Skeletal muscle satellite cell (primary cell): ENCODE measurements around the gene CDK4.
A peak's percentile ranks its signal among the peaks of the same experiment; 100 is the strongest.

ENCODE experiments used
- H3K27me3 ChIP-seq: 2 replicates; pipeline ENCODE4 v1.7.0; 2013; ENCODE audit warnings: low read length; ENCODE audit not compliant: control insufficient read depth, insufficient read depth
- H3K36me3 ChIP-seq: 2 replicates; pipeline ENCODE4 v1.7.0; 2013; ENCODE audit warnings: mild to moderate bottlenecking, control low read depth, low read length; ENCODE audit not compliant: insufficient read depth
- H3K4me1 ChIP-seq: 2 replicates; pipeline ENCODE4 v1.7.0; 2013; ENCODE audit warnings: low read length; ENCODE audit not compliant: control insufficient read depth, insufficient read depth
- H3K4me2 ChIP-seq: 2 replicates; pipeline ENCODE4 v1.7.0; 2013; ENCODE audit warnings: mild to moderate bottlenecking, low read length
- H3K4me3 ChIP-seq: 2 replicates; pipeline ENCODE4 v1.7.0; 2013; ENCODE audit warnings: low read length
- H3K9ac ChIP-seq: 2 replicates; pipeline ENCODE4 v1.7.0; 2013; ENCODE audit warnings: mild to moderate bottlenecking, low read depth, low read length, moderate library complexity
- H3K9me3 ChIP-seq: replicated peaks from 2 replicates; pipeline ENCODE4 v1.7.0; 2013; ENCODE audit warnings: mild to moderate bottlenecking, control low read depth, low read length

CDK4 gene

GRCh38 chr12:57771236-57771872 lies 19.2 kb upstream of the CDK4 start:
- Histone ChIP-seq H3K27me3 (peaks cover 9% of the 10 kb centered on the region), H3K36me3 (peaks cover 18% of the 10 kb centered on the region), H3K4me2 (peak overlapping the region; percentile 99), H3K9me3 (no peaks in the 10 kb centered on the region), H3K4me1 (peaks cover 19% of the 10 kb centered on the region), H3K4me3 (peak overlapping the region; percentile 94), H3K9ac (peak overlapping the region; percentile 91)

- peak overlapping the region; percentile 99 for H3K4me2 ChIP-seq
- peaks cover 18% of the 10 kb centered on the region for H3K36me3 ChIP-seq
- peaks cover 15% of the 10 kb centered on the region for H3K27me3 ChIP-seq
- H3K9me3 ChIP-seq = no peaks in the 10 kb centered on the region
- no peak overlapping the region for H3K9ac ChIP-seq
- peaks cover 25% of the 10 kb centered on the region for H3K4me1 ChIP-seq
- H3K4me3 ChIP-seq = peak overlapping the region; percentile 94
These were observed 18.6 kb upstream of the CDK4 start for GRCh38 chr12:57770734-57771133.

- Histone ChIP-seq H3K4me1 (peaks cover 35% of the 10 kb centered on the region), H3K4me3 (no peak overlapping the region), H3K9ac (no peak overlapping the region)
These were observed 17.5 kb upstream of the CDK4 start for GRCh38 chr12:57769594-57769993.

GRCh38 chr12:57767876-57768275 lies 15.8 kb upstream of the CDK4 start:
- Histone ChIP-seq H3K4me1 (peaks cover 35% of the 10 kb centered on the region), H3K36me3 (peaks cover 18% of the 10 kb centered on the region), H3K9ac (no peak overlapping the region), H3K4me3 (no peak overlapping the region), H3K27me3 (peaks cover 36% of the 10 kb centered on the region), H3K9me3 (no peaks in the 10 kb centered on the region), H3K4me2 (no peak overlapping the region)

More at GRCh38 chr12:57769594-57769993, 17.5 kb upstream of the CDK4 start:
- Histone ChIP-seq H3K36me3 (peaks cover 18% of the 10 kb centered on the region), H3K9me3 (no peaks in the 10 kb centered on the region), H3K27me3 (peaks cover 26% of the 10 kb centered on the region), H3K4me2 (no peak overlapping the region)

- Histone ChIP-seq H3K36me3 (peaks cover 18% of the 10 kb centered on the region), H3K4me1 (peaks cover 35% of the 10 kb centered on the region), H3K9ac (no peak overlapping the region), H3K9me3 (no peaks in the 10 kb centered on the region), H3K4me2 (peak overlapping the region; percentile 69), H3K4me3 (no peak overlapping the region), H3K27me3 (peaks cover 36% of the 10 kb centered on the region)
These were observed 15.2 kb upstream of the CDK4 start for GRCh38 chr12:57767305-57767698.

GRCh38 chr12:57766464-57767304 lies 14.6 kb upstream of the CDK4 start, which contains the start of gene CYP27B1:
Gene CYP27B1 (minus strand): TSS chr12:57767078. CDS start chr12:57767041, 37 bp downstream.
- H3K4me2 ChIP-seq = peak within 1 kb of the TSS; percentile 69
- H3K4me1 ChIP-seq = peaks cover 35% of the 10 kb centered on the region
- H3K9ac ChIP-seq = no peak within 1 kb of the TSS
- peaks cover 36% of the 10 kb centered on the region for H3K27me3 ChIP-seq
- H3K4me3 ChIP-seq = peak within 1 kb of the TSS; percentile 50
- H3K36me3 ChIP-seq = peaks cover 18% of the 10 kb centered on the region
- no peaks in the 10 kb centered on the region for H3K9me3 ChIP-seq

GRCh38 chr12:57765698-57766463 lies 13.8 kb upstream of the CDK4 start:
- peak overlapping the region; percentile 69 for H3K4me2 ChIP-seq
- H3K27me3 ChIP-seq = peaks cover 36% of the 10 kb centered on the region
- peak overlapping the region; percentile 50 for H3K4me3 ChIP-seq
- peaks cover 17% of the 10 kb centered on the region for H3K36me3 ChIP-seq
- no peak overlapping the region for H3K9ac ChIP-seq
- H3K4me1 ChIP-seq = peaks cover 29% of the 10 kb centered on the region
- H3K9me3 ChIP-seq = no peaks in the 10 kb centered on the region

GRCh38 chr12:57765003-57765697 lies 13.0 kb upstream of the CDK4 start:
- H3K9ac ChIP-seq = no peak overlapping the region
- peaks cover 12% of the 10 kb centered on the region for H3K36me3 ChIP-seq
- peak overlapping the region; percentile 50 for H3K4me3 ChIP-seq
- H3K27me3 ChIP-seq = peaks cover 36% of the 10 kb centered on the region
- H3K4me1 ChIP-seq = peaks cover 27% of the 10 kb centered on the region
- H3K9me3 ChIP-seq = no peaks in the 10 kb centered on the region
- H3K4me2 ChIP-seq = peak overlapping the region; percentile 69

GRCh38 chr12:57764662-57765002 lies 12.5 kb upstream of the CDK4 start:
- H3K36me3 ChIP-seq = peaks cover 8% of the 10 kb centered on the region
- H3K4me2 ChIP-seq = peak overlapping the region; percentile 69
- no peaks in the 10 kb centered on the region for H3K9me3 ChIP-seq
- H3K4me3 ChIP-seq = peak overlapping the region; percentile 50
- H3K4me1 ChIP-seq = peaks cover 27% of the 10 kb centered on the region
- no peak overlapping the region for H3K9ac ChIP-seq
- peaks cover 36% of the 10 kb centered on the region for H3K27me3 ChIP-seq

- Histone ChIP-seq H3K9ac (no peak overlapping the region), H3K4me3 (no peak overlapping the region), H3K4me1 (peaks cover 27% of the 10 kb centered on the region), H3K4me2 (no peak overlapping the region), H3K9me3 (no peaks in the 10 kb centered on the region), H3K27me3 (peaks cover 36% of the 10 kb centered on the region), H3K36me3 (peaks cover 2% of the 10 kb centered on the region)
These were observed 12.0 kb upstream of the CDK4 start for GRCh38 chr12:57763881-57764661.
